ENCODE data around the gene GAB2.

GRCh38 chr11:78211565-78211964 is 206.1 kb downstream of the GAB2 start:
- no peak for TF ChIP-seq POLR2A (IDR thresholded peaks at IDR 0.05)
- TF ChIP-seq CTCF (IDR thresholded peaks at IDR 0.05) = no peak
